GM19193 (cell line): ENCODE data around the gene ID2.

Experiments used
- POLR2A ChIP-seq: IDR thresholded peaks from 4 replicates; pipeline ENCODE4 v1.6.1; 2011; ENCODE audit not compliant: insufficient read depth, insufficient read length; ENCODE audit errors: extremely low read depth

ID2 gene

GRCh38 chr2:8681786-8682692, at the start of gene ID2:
ID2 (plus strand) TSS chr2:8682056; CDS start chr2:8682166, 110 bp downstream.
- TF ChIP-seq POLR2A: peak; percentile 100

- TF ChIP-seq POLR2A: no peak
Observed at GRCh38 chr2:8632755-8633154, 49.1 kb upstream of the ID2 start.

DNA sequence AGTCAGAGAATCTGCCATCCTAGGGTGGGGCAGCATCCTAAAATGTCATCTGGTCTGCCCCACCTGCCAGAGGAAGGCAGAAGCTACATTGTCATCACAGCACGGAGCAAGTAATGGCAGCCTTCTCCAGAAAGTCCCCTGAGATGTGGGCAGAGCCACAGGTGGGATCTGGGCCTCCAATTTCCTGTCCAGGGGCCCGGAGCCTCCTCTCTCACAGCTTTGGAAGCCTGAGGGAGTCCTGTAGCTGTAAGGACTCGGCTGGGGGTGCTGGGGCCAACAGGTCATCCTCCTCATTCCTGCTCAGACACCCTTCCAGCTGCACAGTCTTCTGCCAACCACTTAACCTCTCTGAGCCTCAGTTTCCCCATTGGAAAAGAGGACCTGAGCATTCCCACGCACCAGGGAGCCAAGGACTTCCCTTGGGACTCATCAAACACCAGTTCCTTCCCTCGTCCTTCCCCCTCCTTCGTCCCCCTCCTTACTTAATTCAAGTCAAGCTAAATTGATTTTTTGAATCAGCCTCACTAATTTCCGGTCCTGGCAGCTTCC, 48.6 kb upstream of the ID2 start:
- no peak for TF ChIP-seq POLR2A

GRCh38 chr2:8633735-8634313, 48.0 kb upstream of the ID2 start:
- TF ChIP-seq POLR2A: no peak

GRCh38 chr2:8634466-8635172, 47.2 kb upstream of the ID2 start:
- TF ChIP-seq POLR2A: no peak

- no peak for TF ChIP-seq POLR2A
Observed at GRCh38 chr2:8636041-8636491, 45.8 kb upstream of the ID2 start.

DNA sequence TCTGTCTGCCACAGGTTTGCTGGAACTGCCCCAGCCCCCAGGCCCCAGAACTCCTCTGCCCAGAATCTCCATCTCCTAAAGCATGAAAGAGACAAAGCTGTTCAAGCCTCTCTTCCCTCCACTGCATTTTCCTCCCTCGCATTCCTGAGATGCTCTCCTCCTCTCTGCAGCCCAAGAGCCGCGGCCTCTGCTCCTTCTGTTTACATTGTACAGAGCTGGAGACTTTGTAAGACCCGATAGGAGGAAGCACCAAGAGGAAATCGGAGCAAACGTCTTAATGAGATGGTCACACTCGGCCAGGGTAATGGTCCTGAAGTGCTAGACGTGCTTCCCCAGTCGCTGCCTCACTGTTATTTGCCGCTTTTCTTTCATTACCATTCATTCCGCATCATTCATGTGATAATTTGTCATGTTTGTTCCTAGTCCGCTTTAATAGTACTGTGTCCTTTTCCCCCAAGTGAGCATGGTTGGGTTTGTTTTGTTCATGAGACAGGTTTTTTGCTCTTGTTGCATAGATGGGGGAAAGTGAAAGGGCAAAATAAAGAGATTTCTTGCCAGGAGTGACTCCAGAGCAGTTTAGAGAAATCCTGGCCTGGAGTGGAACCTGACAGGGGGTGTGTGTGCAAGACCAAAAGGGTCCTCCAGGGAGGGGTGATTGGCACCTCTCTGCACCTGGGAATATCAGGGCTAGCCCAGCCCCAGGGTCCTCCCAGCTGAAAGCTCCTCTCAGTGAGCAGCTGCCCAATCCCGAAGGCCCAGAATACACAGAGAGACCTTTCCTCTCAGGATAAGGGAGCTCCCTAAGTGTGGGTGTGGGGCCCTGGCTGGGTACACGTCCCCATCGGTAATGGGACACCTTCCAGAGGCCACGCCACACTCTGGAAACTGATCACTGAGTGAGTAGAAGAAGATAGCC, 44.9 kb upstream of the ID2 start:
- TF ChIP-seq POLR2A: no peak

- no peak for TF ChIP-seq POLR2A
Observed at GRCh38 chr2:8638327-8638726, 43.5 kb upstream of the ID2 start.

DNA sequence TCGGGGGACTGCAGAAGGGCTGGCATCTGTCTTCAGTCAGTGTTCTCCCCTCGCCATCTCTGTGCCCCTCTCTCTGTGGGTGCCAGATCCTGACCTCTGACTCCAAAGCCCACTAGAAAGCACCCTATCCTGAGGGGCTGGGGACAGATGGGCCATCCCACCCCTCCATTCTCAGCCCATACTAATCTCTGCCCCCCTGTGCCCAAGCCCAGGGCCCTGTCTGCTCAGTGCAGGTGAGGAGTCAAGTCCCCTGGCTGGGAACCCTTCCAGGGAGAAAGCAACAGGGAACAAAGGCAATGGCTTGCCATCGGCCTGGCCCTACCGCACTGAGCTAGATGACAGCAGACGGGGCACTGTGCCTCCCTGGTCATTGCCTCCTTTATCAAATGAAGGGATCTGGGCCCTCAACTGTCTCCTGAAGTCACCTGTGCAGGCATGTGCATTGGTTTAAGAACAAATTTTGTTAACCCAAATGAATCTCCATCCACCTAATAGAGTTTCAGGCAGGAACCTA, 42.7 kb upstream of the ID2 start:
- no peak for TF ChIP-seq POLR2A

DNA sequence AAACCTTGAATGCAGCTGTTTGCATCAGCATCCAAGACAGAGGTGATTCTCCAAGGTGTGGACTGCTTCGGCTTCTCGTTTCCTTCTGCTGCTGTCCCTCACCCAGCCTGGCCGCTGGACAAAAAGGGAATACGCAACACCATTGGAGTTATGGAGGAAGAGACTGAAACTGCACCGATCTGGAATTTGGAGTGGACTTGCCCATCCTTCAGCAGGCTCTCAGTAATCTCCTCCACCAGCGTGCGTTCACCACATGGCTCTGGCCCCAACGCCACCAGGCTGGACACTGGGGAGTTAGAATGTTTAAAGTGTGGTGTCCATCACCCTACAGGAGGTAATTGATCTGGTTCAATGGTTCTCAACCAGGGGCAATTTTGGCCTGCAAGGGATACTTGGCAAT, 41.4 kb upstream of the ID2 start:
- no peak for TF ChIP-seq POLR2A

- TF ChIP-seq POLR2A: no peak
Observed at GRCh38 chr2:8641301-8641965, 40.4 kb upstream of the ID2 start.

- no peak for TF ChIP-seq POLR2A
Observed at GRCh38 chr2:8642366-8643068, 39.3 kb upstream of the ID2 start.

DNA sequence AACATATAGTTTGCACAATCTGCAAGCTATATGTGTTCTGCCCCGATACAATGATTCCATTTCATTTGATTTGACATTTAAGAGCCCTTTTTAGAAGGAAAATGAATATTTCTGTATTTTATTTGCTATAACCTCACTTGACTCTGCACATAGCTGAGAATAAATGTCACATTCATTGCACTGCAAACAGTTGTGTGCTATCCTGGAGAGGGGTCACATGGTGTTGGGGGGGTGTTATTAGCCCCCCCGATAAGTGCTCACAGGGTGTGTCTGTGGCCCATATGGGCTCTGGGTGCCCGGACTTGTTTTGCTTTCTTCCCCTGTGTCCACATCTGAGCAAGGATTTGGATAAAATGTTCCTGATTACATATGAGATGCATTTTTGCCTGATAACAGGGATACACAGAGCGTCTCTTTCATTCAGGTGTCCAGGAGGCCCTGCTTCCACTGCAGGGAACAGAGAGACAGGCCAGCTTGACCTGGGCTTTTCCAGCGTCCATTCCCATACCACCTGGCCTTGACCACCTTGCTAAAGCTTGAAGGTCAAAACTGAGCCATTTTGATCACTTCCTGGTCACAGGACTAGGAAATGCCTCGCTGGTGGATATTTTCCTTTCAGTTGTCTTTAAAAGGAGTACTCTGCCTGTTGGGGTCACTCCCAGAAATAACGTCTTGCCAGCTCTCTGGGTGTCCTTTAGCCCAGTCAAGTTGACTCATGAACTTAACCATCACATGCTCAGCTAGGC, 38.4 kb upstream of the ID2 start:
- TF ChIP-seq POLR2A: no peak

DNA sequence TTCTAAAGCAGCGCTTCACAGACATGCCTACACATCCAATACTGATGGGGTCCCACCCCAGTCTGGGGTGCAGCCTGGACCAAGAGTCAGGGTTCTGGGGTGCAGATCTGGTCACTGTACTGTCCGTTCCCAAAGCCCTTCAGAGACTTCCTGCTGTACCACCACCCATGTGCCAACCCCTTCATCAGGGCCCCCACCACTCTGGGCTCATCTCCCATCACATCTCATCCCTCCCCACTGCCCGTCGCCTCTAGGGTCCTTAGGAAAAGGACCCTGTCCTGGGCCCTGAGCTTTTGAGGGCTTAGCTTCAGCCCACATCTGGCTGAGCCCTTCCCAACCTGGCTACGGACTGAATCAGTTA, 37.9 kb upstream of the ID2 start:
- TF ChIP-seq POLR2A: no peak
